Endothelial cell of umbilical vein (primary cell): ENCODE measurements around the gene KHDRBS1. TPM values are rescaled to one million over a fixed set of nuclear protein-coding genes. Genes with fewer than 3 reads are reported as not detected.

Source experiments
- BruUV-seq: library from RNA; stranded (reverse); fragments of 400-500 nt; replicated peaks from 2 replicates; lab custom pipeline; 2021; lab: Mats Ljungman, UMichigan
- CTCF ChIA-PET: fragments of 300-600, 350-600 bp; sonication (Branson Sonifier 250); formaldehyde crosslinking; loops from one replicate; lab custom pipeline; 2021; ENCODE audit warnings: antibody characterized with exemption, inconsistent platforms; lab: Charles Lee
- POLR2A ChIA-PET: fragments of 300-600, 350-600 bp; sonication (Branson Sonifier 250); formaldehyde crosslinking; loops from one replicate; lab custom pipeline; 2021; ENCODE audit warnings: antibody characterized with exemption, inconsistent platforms; lab: Charles Lee
- DNase-seq: peaks from one replicate; pipeline ENCODE4 v3.0.0-alpha.2; 2011; ENCODE audit warnings: low read depth, low spot score
- FAIRE-seq: peaks from 2 replicates; lab custom pipeline; 2011; peaks lifted over from hg19 to GRCh38; lab: Jason Lieb, UNC
- H2AFZ ChIP-seq: 2 replicates; pipeline ENCODE4 v1.6.0; 2012; ENCODE audit warnings: low read depth, low read length, control low read depth, inconsistent platforms
- H3K27ac ChIP-seq: 2 replicates; pipeline ENCODE4 v1.5.1; 2011; ENCODE audit warnings: low read depth, mild to moderate bottlenecking, control low read depth, low read length, moderate library complexity; ENCODE audit not compliant: insufficient read depth
- H3K27me3 ChIP-seq, 2 experiments: 2 replicates each; pipeline versions ENCODE4 v1.6.0 to v1.6.1; 2011; ENCODE audit warnings: low read length in 2 of 2, mixed read lengths in 1 of 2; ENCODE audit not compliant: control insufficient read depth in 2 of 2, insufficient read depth in 2 of 2
- H3K36me3 ChIP-seq, 2 experiments: 2 replicates in 1 of 2; 3 replicates in 1 of 2; pipeline ENCODE4 v1.5.1; 2011; ENCODE audit warnings: low read length in 2 of 2, mild to moderate bottlenecking in 1 of 2, moderate library complexity in 1 of 2; ENCODE audit not compliant: control insufficient read depth in 2 of 2, insufficient read depth in 2 of 2; ENCODE audit errors: extremely low read depth in 1 of 2
- H3K4me1 ChIP-seq: 3 replicates; pipeline ENCODE4 v1.5.1; 2011; ENCODE audit warnings: mild to moderate bottlenecking, low read length; ENCODE audit not compliant: control insufficient read depth, insufficient read depth; ENCODE audit errors: extremely low read depth
- H3K4me2 ChIP-seq: 2 replicates; pipeline ENCODE4 v1.6.1; 2011; ENCODE audit warnings: low read length, control low read depth, mixed read lengths; ENCODE audit not compliant: insufficient read depth
- H3K4me3 ChIP-seq, 3 experiments: fragments of 200-600 bp in 1 of 3; sonication (generic), shearing (Covaris generic) in 1 of 3; replicated peaks in 1 of 3; 2 replicates each; pipeline ENCODE4 v1.5.1; 2011 to 2016; ENCODE audit warnings: control low read depth in 3 of 3, low read length in 3 of 3, mild to moderate bottlenecking in 2 of 3, inconsistent platforms in 1 of 3, low read depth in 1 of 3, moderate library complexity in 1 of 3; ENCODE audit not compliant: insufficient read depth in 1 of 3
- H3K79me2 ChIP-seq: 2 replicates; pipeline ENCODE4 v1.6.0; 2012; ENCODE audit warnings: low read length, inconsistent platforms; ENCODE audit not compliant: control insufficient read depth, insufficient read depth
- H3K9ac ChIP-seq: replicated peaks from 2 replicates; pipeline ENCODE3; 2011; ENCODE audit warnings: low read length, control low read depth; ENCODE audit not compliant: insufficient read depth; ENCODE audit errors: extremely low read depth
- H3K9me1 ChIP-seq: replicated peaks from 3 replicates; pipeline ENCODE4 v1.6.0; 2011; ENCODE audit warnings: mild to moderate bottlenecking, low read length; ENCODE audit not compliant: control insufficient read depth, insufficient read depth; ENCODE audit errors: extremely low read depth
- H3K9me3 ChIP-seq: replicated peaks from 2 replicates; pipeline ENCODE4 v1.5.1; 2012; ENCODE audit warnings: low read length, inconsistent platforms; ENCODE audit not compliant: control insufficient read depth, insufficient read depth
- H4K20me1 ChIP-seq: replicated peaks from 2 replicates; pipeline ENCODE3; 2011; ENCODE audit warnings: mild to moderate bottlenecking, low read length; ENCODE audit not compliant: control insufficient read depth, insufficient read depth; ENCODE audit errors: extremely low read depth
- EZH2 ChIP-seq: IDR thresholded peaks from 2 replicates; pipeline ENCODE4 v1.6.1; 2012; ENCODE audit warnings: borderline replicate concordance, low read depth, mild to moderate bottlenecking, moderate library complexity, low read length, inconsistent platforms; ENCODE audit not compliant: severe bottlenecking
- FOS ChIP-seq: IDR thresholded peaks from 2 replicates; pipeline ENCODE4 v1.6.1; 2011; ENCODE audit warnings: mild to moderate bottlenecking, low read length, moderate library complexity, borderline replicate concordance; ENCODE audit not compliant: insufficient read depth
- GATA2 ChIP-seq: IDR thresholded peaks from 2 replicates; pipeline ENCODE4 v1.7.0; 2011; ENCODE audit warnings: low read depth, mild to moderate bottlenecking, moderate library complexity, mixed read lengths, low read length; ENCODE audit not compliant: insufficient read length, insufficient read depth
- JUN ChIP-seq: IDR thresholded peaks from 2 replicates; pipeline ENCODE4 v1.6.1; 2011; ENCODE audit warnings: borderline replicate concordance, low read depth; ENCODE audit not compliant: insufficient read length, insufficient read depth
- MAX ChIP-seq: IDR thresholded peaks from 2 replicates; pipeline ENCODE4 v1.6.1; 2011; ENCODE audit not compliant: insufficient read depth, insufficient read length
- MYC ChIP-seq: IDR thresholded peaks from one replicate; pipeline ENCODE4 v1.6.1; 2011; ENCODE audit warnings: mild to moderate bottlenecking, low read depth, low read length
- POLR2A ChIP-seq: IDR thresholded peaks from 2 replicates; pipeline ENCODE4 v1.6.1; 2012; ENCODE audit warnings: low read depth, mild to moderate bottlenecking, control low read depth, low read length
- POLR2AphosphoS5 ChIP-seq: IDR thresholded peaks from 2 replicates; pipeline ENCODE4 v1.6.1; 2012; ENCODE audit warnings: low read depth, mild to moderate bottlenecking, control low read depth, low read length, moderate library complexity; ENCODE audit not compliant: insufficient read depth
- dilution Hi-C: fragments of 300-500 bp; cut with MboI; formaldehyde crosslinking; loops from one replicate; pipeline ENCODE4 v1.15.0; 2019; ENCODE audit warnings: low sequenced_read_pairs; ENCODE audit not compliant: extremely low pct_ligation_motif_present
- intact Hi-C: fragments of 100-400 bp; cut with micrococcal nuclease; formaldehyde crosslinking; loops from one replicate; pipeline ENCODE4 v1.10.0; 2022
- polyA plus RNA-seq, 4 experiments: library from polyadenylated mRNA; depleted of rRNA in 3 of 4; stranded (reverse) in 3 of 4; unstranded in 1 of 4; fragments of >200 nt; gene quantifications; 2 replicates each; pipeline versions ENCODE4 v1.2.1 to v1.2.3, GENCODE V29; 2011 to 2012; ENCODE audit warnings: missing spikeins in 1 of 4
- total RNA-seq: library from RNA; stranded (reverse); gene quantifications from 2 replicates; pipeline ENCODE4 v1.2.3, GENCODE V29; 2021
- TF ChIP-seq, protein P1 (sequence below), 2 donors: IDR thresholded peaks; 1 replicate in 1 of 2; 2 replicates in 1 of 2; pipeline ENCODE4 v1.5.1; 2011; ENCODE audit warnings: low read length in 2 of 2, mild to moderate bottlenecking in 2 of 2, moderate library complexity in 2 of 2, control low read depth in 1 of 2, inconsistent platforms in 1 of 2, low read depth in 1 of 2; ENCODE audit not compliant: insufficient read depth in 1 of 2; ENCODE audit errors: extremely low read depth in 1 of 2

Gene KHDRBS1
- total and polyA plus RNA-seq, 2 donors (not counting 3 experiments of a cell fraction or from before 2014, with no cell fraction given): 43.4 to 194 TPM

- Histone ChIP-seq H3K9me3 (no peaks in the 10 kb centered on the region), H3K4me3 (no peak overlapping the region), H3K27me3 (no peaks in the 10 kb centered on the region), H4K20me1 (no peaks in the 10 kb centered on the region), H3K4me1 (peaks cover 6% of the 10 kb centered on the region), H2AFZ (no peak overlapping the region), H3K36me3 (no peaks in the 10 kb centered on the region), H3K9me1 (no peaks in the 10 kb centered on the region), H3K79me2 (no peaks in the 10 kb centered on the region), H3K4me2 (no peak overlapping the region), H3K9ac (no peak overlapping the region), H3K27ac (no peak overlapping the region)
- TF ChIP-seq MAX (no peak), POLR2AphosphoS5 (no peak), EZH2 (no peak), POLR2A (no peak), GATA2 (no peak), FOS (no peak), MYC (no peak), JUN (no peak)
- TF ChIP-seq, protein P1, sequence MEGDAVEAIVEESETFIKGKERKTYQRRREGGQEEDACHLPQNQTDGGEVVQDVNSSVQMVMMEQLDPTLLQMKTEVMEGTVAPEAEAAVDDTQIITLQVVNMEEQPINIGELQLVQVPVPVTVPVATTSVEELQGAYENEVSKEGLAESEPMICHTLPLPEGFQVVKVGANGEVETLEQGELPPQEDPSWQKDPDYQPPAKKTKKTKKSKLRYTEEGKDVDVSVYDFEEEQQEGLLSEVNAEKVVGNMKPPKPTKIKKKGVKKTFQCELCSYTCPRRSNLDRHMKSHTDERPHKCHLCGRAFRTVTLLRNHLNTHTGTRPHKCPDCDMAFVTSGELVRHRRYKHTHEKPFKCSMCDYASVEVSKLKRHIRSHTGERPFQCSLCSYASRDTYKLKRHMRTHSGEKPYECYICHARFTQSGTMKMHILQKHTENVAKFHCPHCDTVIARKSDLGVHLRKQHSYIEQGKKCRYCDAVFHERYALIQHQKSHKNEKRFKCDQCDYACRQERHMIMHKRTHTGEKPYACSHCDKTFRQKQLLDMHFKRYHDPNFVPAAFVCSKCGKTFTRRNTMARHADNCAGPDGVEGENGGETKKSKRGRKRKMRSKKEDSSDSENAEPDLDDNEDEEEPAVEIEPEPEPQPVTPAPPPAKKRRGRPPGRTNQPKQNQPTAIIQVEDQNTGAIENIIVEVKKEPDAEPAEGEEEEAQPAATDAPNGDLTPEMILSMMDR (IDR thresholded peaks at IDR 0.05; ENCODE audit: extremely low read depth in 1 of 2, insufficient read depth in 1 of 2, low read depth in 1 of 2, low read length in 2 of 2): no peak
- POLR2A ChIA-PET: no interaction called here
- dilution Hi-C loops (no loop called here), intact Hi-C loops (no loop called here)
- CTCF ChIA-PET: interaction anchor here (0.8 to 2.1 kb wide), 3 partner anchors 10 to 26 kb away, joined by 3 to 12 read pairs (median 3); no protein-coding TSS in a partner anchor
- no peak for DNase-seq
- BruUV-seq: no TSS peak
- FAIRE-seq: no peak
These were observed 23.7 kb upstream of the KHDRBS1 start for GRCh38 chr1:31989964-31990363.
